Stimulated activated CD8-positive, alpha-beta memory T cell treated with anti-CD3 and anti-CD28 coated beads, Interleukin-12 subunit alpha, Interleukin-12 subunit beta, amount 100 ng/mL, for 24 hours (primary cell): ENCODE measurements around the gene RFC2.
"Not testable (repeated sequence)": the region's sequence is repeated elsewhere in the genome, so short reads cannot be mapped to it uniquely, and the experiment has no call there.

Source experiments
- DNase-seq: peaks from one replicate; pipeline ENCODE4 v3.0.0-alpha.2; 2020; ENCODE audit errors: extremely low read depth

The RFC2 gene

GRCh38 chr7:74248156-74248555 lies 6.0 kb downstream of the RFC2 start:
- DNase-seq = no peak

- DNase-seq = no peak
These were observed 7.7 kb downstream of the RFC2 start for GRCh38 chr7:74246497-74246896.

- no peak for DNase-seq
These were observed 12.1 kb downstream of the RFC2 start for GRCh38 chr7:74242122-74242443.

GRCh38 chr7:74240482-74240881 lies 13.7 kb downstream of the RFC2 start:
- DNase-seq = no peak

- no peak for DNase-seq
These were observed 17.9 kb downstream of the RFC2 start for GRCh38 chr7:74236284-74236683.

GRCh38 chr7:74235518-74236268 lies 18.5 kb downstream of the RFC2 start:
- no peak for DNase-seq

GRCh38 chr7:74233655-74234285 lies 20.4 kb downstream of the RFC2 start:
- DNase-seq = no peak

- no peak for DNase-seq
These were observed 23.0 kb downstream of the RFC2 start for GRCh38 chr7:74231232-74231590.

GRCh38 chr7:74230446-74231231 lies 23.6 kb downstream of the RFC2 start:
- DNase-seq = no peak

- no peak for DNase-seq
These were observed 25.0 kb downstream of the RFC2 start for GRCh38 chr7:74228951-74229900.

GRCh38 chr7:74226633-74227032 lies 27.6 kb downstream of the RFC2 start:
- DNase-seq = no peak

GRCh38 chr7:74225400-74225799 lies 28.8 kb downstream of the RFC2 start:
- no peak for DNase-seq

- DNase-seq = not testable (repeated sequence)
These were observed 29.3 kb downstream of the RFC2 start for GRCh38 chr7:74224907-74225306.

GRCh38 chr7:74224511-74224832 lies 29.7 kb downstream of the RFC2 start:
- DNase-seq = no peak

- DNase-seq = no peak
These were observed 30.3 kb downstream of the RFC2 start for GRCh38 chr7:74223711-74224510.

- no peak for DNase-seq
These were observed 31.1 kb downstream of the RFC2 start for GRCh38 chr7:74222851-74223710.

GRCh38 chr7:74221713-74222112 lies 32.5 kb downstream of the RFC2 start:
- DNase-seq = no peak

GRCh38 chr7:74220229-74220628 lies 34.0 kb downstream of the RFC2 start:
- no peak for DNase-seq

GRCh38 chr7:74219416-74219815 lies 34.8 kb downstream of the RFC2 start:
- DNase-seq = no peak

- no peak for DNase-seq
These were observed 35.9 kb downstream of the RFC2 start for GRCh38 chr7:74218343-74218698.
